ENCODE measurements around the gene ANXA5.

ANXA5 gene

DNA sequence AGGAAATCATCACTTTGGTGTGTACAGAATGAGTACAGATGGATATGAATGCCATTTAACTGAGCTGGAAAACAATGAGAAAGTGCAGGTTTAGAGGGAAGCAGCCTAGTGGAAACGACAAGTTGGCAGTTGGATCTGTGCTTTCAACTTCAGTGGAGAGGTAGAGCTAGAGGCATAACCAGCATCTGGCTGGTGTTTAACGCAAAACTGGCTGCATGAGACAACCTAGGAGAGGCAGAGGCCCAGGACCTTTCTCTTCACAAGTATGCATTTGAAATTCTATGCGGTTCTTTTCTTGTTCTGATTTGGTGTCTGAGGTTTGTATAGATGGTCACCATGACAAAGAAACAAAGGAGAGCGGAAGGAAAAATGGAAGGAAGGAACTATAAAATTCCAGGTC is 63.1 kb downstream of the ANXA5 start:
- no peak for DNase-seq

DNA sequence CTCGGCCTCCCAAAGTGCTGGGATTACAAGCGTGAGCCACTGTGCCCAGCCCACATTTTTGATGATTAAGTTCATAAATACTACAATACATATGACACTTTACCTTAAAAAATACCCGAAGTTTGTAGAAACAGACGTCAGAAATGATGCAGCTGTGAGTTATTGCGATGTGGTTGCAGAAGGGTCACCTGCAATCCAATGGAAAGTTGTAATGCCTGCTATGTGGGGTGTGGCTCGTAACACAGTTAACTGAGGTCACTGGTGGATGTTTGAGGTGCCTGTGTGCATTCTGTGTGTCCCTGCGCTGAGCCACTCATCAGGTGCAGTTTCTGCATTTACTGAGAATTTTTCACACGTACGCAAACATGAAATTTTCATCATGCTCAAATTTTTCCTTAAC is 64.1 kb downstream of the ANXA5 start:
- DNase-seq, result no peak
